ENCODE data around the gene HMCN2.

Gene HMCN2

GRCh38 chr9:130290291-130291181, 25.0 kb downstream of the HMCN2 start:
- DNase-seq = no peak

- DNase-seq = no peak
Measured at GRCh38 chr9:130291474-130291873, 25.9 kb downstream of the HMCN2 start.

- no peak for DNase-seq
Measured at GRCh38 chr9:130292106-130292505, 26.5 kb downstream of the HMCN2 start.

- DNase-seq = no peak
Measured at GRCh38 chr9:130294664-130295063, 29.1 kb downstream of the HMCN2 start.

- DNase-seq = no peak
Measured at GRCh38 chr9:130295431-130295830, 29.9 kb downstream of the HMCN2 start.

- DNase-seq = no peak
Measured at GRCh38 chr9:130295945-130296782, 30.6 kb downstream of the HMCN2 start.

GRCh38 chr9:130296783-130297055, 31.2 kb downstream of the HMCN2 start:
- no peak for DNase-seq

GRCh38 chr9:130297371-130297770, 31.8 kb downstream of the HMCN2 start:
- DNase-seq = no peak

GRCh38 chr9:130298662-130299279, 33.2 kb downstream of the HMCN2 start:
- DNase-seq = no peak

GRCh38 chr9:130299785-130300615, 34.4 kb downstream of the HMCN2 start:
- DNase-seq = no peak

GRCh38 chr9:130300739-130301138, 35.2 kb downstream of the HMCN2 start:
- DNase-seq = no peak

- DNase-seq = no peak
Measured at GRCh38 chr9:130301483-130302286, 36.1 kb downstream of the HMCN2 start.

- no peak for DNase-seq
Measured at GRCh38 chr9:130302785-130303612, 37.4 kb downstream of the HMCN2 start.

GRCh38 chr9:130303613-130304055, 38.1 kb downstream of the HMCN2 start:
- DNase-seq = no peak

GRCh38 chr9:130304116-130304515, 38.6 kb downstream of the HMCN2 start:
- DNase-seq = no peak

GRCh38 chr9:130304643-130305042, 39.1 kb downstream of the HMCN2 start:
- no peak for DNase-seq

GRCh38 chr9:130305381-130305780, 39.8 kb downstream of the HMCN2 start:
- no peak for DNase-seq

GRCh38 chr9:130306823-130307666, 41.5 kb downstream of the HMCN2 start:
- DNase-seq = no peak

- DNase-seq = no peak
Measured at GRCh38 chr9:130307667-130307943, 42.0 kb downstream of the HMCN2 start.

GRCh38 chr9:130308081-130308571, 42.6 kb downstream of the HMCN2 start:
- no peak for DNase-seq

All from DMS79 treated with DMSO at 0.1 percent for 48 hours (cell line).